ENCODE data around the gene RPS21.

GRCh38 chr20:62404112-62404665, 17.3 kb downstream of the RPS21 start:
- TF ChIP-seq, protein P1, sequence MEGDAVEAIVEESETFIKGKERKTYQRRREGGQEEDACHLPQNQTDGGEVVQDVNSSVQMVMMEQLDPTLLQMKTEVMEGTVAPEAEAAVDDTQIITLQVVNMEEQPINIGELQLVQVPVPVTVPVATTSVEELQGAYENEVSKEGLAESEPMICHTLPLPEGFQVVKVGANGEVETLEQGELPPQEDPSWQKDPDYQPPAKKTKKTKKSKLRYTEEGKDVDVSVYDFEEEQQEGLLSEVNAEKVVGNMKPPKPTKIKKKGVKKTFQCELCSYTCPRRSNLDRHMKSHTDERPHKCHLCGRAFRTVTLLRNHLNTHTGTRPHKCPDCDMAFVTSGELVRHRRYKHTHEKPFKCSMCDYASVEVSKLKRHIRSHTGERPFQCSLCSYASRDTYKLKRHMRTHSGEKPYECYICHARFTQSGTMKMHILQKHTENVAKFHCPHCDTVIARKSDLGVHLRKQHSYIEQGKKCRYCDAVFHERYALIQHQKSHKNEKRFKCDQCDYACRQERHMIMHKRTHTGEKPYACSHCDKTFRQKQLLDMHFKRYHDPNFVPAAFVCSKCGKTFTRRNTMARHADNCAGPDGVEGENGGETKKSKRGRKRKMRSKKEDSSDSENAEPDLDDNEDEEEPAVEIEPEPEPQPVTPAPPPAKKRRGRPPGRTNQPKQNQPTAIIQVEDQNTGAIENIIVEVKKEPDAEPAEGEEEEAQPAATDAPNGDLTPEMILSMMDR (IDR thresholded peaks at IDR 0.05; ENCODE audit: borderline replicate concordance, extremely low read depth, low read length, poor library complexity, severe bottlenecking) = no peak
- no peak for TF ChIP-seq EZH2 (IDR thresholded peaks at IDR 0.05; ENCODE audit: borderline replicate concordance, low read depth, low read length, severe bottlenecking)
